ENCODE data around the gene REPIN1.

Gene REPIN1

GRCh38 chr7:150325110-150325611, 43.5 kb upstream of the REPIN1 start:
- no peak for TF ChIP-seq CTCF (IDR thresholded peaks at IDR 0.05; ENCODE audit: borderline replicate concordance, insufficient read depth, low read depth, low read length)
- no peak overlapping the region for H3K4me3 ChIP-seq (ENCODE audit: low read depth, low read length)

GRCh38 chr7:150325901-150326300, 42.7 kb upstream of the REPIN1 start:
- no peak overlapping the region for H3K4me3 ChIP-seq (ENCODE audit: low read depth, low read length)
- TF ChIP-seq CTCF (IDR thresholded peaks at IDR 0.05; ENCODE audit: borderline replicate concordance, insufficient read depth, low read depth, low read length) = no peak

GRCh38 chr7:150326657-150327268, 41.9 kb upstream of the REPIN1 start:
- no peak for TF ChIP-seq CTCF (IDR thresholded peaks at IDR 0.05; ENCODE audit: borderline replicate concordance, insufficient read depth, low read depth, low read length)
- no peak overlapping the region for H3K4me3 ChIP-seq (ENCODE audit: low read depth, low read length)

- no peak overlapping the region for H3K4me3 ChIP-seq (ENCODE audit: low read depth, low read length)
- TF ChIP-seq CTCF (IDR thresholded peaks at IDR 0.05; ENCODE audit: borderline replicate concordance, insufficient read depth, low read depth, low read length) = no peak
Observed at GRCh38 chr7:150327308-150327707, 41.3 kb upstream of the REPIN1 start.

GRCh38 chr7:150329331-150330120, 39.1 kb upstream of the REPIN1 start:
- no peak overlapping the region for H3K4me3 ChIP-seq (ENCODE audit: low read depth, low read length)
- TF ChIP-seq CTCF (IDR thresholded peaks at IDR 0.05; ENCODE audit: borderline replicate concordance, insufficient read depth, low read depth, low read length) = no peak

- no peak for TF ChIP-seq CTCF (IDR thresholded peaks at IDR 0.05; ENCODE audit: borderline replicate concordance, insufficient read depth, low read depth, low read length)
- no peak overlapping the region for H3K4me3 ChIP-seq (ENCODE audit: low read depth, low read length)
Observed at GRCh38 chr7:150330211-150330885, 38.3 kb upstream of the REPIN1 start.
